Activated CD4-positive, CD25-positive, alpha-beta regulatory T cell (primary cell): ENCODE measurements around the gene RTP2.
A peak's percentile ranks its signal among the peaks of the same experiment; 100 is the strongest.

Source experiments
- DNase-seq, 4 experiments: peaks; one replicate each; lab custom pipeline; 2025; lab: John Stamatoyannopoulos, UW

Gene RTP2

GRCh38 chr3:187738331-187739093 is 36.2 kb upstream of the RTP2 start:
- DNase-seq = peak; percentile 37 to 56 (median 43)

DNA sequence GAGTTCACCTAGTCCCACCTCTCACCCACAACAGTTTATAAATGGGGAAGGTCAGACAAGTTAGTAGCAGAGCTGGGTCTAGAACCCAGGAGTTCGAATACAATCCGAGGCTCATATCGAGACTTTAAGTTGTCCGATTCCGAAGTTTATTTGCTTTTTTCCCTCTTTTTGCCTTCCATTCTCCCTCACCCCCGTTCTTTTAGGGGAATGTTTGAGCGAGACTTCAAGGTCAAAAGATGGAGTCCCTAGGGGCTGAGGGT is 35.6 kb upstream of the RTP2 start:
- DNase-seq = no peak

- DNase-seq = peak in 3 of 4 experiments; percentile 2 to 28 (median 19)
Observed at GRCh38 chr3:187737368-187738070, 35.2 kb upstream of the RTP2 start.

GRCh38 chr3:187737006-187737367 is 34.6 kb upstream of the RTP2 start:
- DNase-seq = no peak

GRCh38 chr3:187736418-187736871 is 34.1 kb upstream of the RTP2 start:
- no peak for DNase-seq

- DNase-seq = no peak
Observed at GRCh38 chr3:187735837-187736236, 33.5 kb upstream of the RTP2 start.

DNA sequence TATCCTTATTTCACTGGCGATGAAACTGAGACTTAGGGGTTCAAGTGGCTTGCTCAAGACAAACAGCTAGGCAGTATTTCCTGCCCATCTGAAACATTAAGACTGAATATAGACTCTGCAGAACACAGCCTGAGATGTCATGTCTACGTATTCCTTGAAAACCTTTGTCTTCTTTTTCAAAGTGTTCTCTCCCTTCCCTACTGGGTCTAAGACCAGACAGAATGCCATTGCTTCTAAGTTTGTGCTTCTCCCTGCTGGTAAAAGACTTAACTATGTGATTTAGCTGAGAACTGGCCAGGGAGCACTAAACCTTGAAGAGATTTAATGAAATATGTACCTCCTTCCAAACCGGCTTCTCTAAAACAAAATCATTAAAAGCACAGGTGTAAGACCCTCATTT is 33.0 kb upstream of the RTP2 start:
- DNase-seq = no peak

DNA sequence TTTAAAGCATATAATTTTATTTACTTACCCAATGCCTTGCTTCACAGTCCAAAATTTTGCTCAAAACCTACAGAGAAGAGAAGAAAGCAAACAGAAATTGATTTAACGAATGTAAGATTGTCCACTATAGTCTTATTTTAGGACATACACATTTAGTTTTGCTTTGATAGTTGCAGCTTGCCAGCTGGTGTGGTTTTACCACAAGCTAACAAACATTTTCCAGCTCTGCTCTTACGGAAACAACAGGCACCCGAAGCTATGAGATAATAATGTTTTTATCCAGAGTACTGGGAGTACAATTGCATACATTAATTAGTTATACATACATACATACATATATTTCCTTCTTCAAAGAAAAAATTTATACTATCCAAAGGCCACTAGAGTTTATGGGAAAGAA is 32.5 kb upstream of the RTP2 start:
- no peak for DNase-seq

GRCh38 chr3:187733371-187733770 is 31.0 kb upstream of the RTP2 start:
- DNase-seq = no peak

DNA sequence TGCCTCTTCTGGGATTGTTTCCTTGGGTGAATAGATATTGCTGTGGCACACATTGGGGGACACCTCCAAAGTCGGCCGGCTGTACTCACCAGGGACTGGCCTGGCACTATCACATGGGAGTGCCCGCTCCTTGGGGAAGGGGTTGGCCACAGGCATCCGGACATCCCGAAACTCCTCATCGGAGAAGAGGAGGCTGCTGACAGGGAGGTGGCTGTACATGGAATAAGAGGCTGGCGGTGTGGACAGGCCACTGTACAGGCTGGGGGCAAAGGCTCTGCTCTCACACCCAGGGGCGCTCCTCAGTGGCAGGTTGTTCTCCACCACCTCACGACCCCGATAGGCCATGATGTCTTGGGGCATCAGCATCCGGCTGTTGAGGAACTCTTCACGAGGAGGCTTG is 27.2 kb upstream of the RTP2 start:
- DNase-seq = no peak

DNA sequence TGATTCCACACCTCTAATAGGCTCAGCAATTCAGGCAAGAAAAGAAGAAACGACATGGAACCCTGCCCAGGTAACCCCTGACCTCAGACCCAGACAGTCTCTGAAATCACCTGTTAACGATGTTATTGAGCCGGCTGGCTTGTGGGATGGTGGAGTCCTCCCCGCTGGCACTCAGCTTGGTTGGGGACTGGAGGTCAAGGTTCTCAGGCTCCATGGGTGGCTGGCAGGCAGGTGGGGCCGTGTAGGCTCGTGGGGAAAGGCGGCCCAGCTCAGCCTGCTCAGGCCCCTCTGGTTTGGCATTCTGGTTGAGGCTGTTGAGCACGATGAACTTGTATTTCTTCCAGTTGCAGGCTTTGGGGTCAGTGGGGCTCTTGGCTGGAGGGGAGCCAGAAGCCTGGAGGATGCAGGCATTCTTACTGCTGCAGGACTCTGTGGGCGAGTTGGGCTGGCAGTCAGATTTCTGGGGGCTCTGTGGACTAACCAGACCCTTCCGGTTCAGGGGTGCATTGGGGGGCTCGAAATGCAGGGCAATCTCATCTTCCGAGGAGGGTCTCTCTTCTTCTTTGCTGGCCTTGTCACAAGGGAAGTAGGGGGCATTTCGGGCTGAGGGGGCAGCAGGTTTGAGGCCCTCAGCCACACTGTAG is 26.7 kb upstream of the RTP2 start:
- DNase-seq = no peak

GRCh38 chr3:187728248-187728647 is 25.9 kb upstream of the RTP2 start:
- DNase-seq = no peak

DNA sequence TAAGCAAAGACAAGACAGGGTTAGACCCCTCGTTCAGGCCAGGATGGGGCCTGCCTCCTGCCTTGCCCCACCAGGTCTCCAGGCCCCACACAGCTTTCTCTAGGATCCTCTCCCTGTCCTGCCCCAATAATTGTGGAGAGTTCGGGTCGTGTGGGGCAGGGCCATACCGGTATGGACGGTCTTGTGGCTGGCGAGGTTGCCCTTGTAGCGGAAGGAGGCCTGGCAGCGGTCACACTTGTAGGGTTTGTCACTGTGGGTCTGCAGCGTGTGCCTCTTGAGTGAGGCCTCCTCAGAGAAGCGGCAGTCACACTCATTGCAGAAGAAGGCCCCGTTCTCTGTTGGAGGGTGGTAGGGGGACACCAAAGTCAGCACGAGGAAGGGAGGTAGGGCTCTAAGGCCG is 24.2 kb upstream of the RTP2 start:
- DNase-seq = no peak

GRCh38 chr3:187725653-187726370 is 23.5 kb upstream of the RTP2 start:
- no peak for DNase-seq

GRCh38 chr3:187725224-187725623 is 22.9 kb upstream of the RTP2 start:
- no peak for DNase-seq

GRCh38 chr3:187722206-187722612 is 19.9 kb upstream of the RTP2 start:
- no peak for DNase-seq

DNA sequence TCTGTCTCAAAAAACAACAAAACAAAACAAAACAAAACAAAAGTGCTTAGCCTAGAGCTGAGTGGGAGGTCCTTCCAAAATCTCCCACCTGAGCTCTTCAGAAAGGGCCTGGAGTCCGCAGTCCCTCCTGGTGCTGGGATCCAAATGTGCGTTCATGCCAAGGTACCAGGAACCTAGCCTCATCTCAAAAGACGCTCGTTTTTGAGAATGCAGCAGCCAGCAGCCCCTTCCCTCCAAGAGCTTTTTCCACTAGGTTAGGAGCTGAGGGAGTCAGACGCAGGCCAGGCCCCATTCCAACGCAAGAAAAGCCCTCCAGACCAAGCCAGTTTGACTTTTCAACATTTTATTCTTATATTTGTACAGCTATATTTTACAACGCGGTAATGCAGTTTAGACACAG is 18.7 kb upstream of the RTP2 start:
- no peak for DNase-seq

DNA sequence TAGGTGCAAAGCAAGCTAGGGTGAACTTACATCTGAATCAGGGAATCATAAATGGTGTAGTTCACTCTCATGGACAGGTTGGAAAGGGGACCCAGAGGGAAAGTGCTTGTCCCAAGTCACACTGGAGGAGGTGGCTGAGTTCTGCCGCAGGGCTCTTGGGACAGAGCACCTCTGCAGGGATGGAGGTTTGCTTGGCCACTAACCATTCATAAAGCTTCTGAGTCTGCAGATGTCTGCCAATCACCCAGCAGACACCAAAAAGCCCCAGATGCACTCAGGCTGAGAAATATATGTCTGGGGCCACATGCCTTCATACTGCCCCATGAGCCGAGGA is 17.9 kb upstream of the RTP2 start:
- no peak for DNase-seq

- DNase-seq = no peak
Observed at GRCh38 chr3:187719628-187720336, 17.4 kb upstream of the RTP2 start.

GRCh38 chr3:187718802-187719201 is 16.4 kb upstream of the RTP2 start:
- no peak for DNase-seq

DNA sequence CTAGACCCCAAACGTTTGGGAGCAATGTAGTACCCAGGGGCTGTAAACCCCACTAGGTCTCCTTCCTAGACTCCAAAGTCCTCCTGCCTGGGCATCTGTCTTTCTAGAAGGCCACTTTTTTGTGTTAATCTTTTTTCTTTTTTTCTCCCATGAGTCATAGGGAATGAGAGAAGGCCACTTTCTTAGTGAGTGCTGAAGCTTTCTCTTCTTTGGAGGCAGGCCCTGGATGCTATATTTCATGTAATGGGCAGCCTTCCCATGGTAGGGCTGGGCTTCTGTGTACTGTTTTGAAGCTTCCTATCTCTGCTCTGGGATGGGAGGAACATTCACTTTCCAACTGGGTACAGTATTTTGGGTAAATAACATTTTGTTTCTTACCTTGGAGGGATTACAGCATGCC is 15.2 kb upstream of the RTP2 start:
- no peak for DNase-seq

DNA sequence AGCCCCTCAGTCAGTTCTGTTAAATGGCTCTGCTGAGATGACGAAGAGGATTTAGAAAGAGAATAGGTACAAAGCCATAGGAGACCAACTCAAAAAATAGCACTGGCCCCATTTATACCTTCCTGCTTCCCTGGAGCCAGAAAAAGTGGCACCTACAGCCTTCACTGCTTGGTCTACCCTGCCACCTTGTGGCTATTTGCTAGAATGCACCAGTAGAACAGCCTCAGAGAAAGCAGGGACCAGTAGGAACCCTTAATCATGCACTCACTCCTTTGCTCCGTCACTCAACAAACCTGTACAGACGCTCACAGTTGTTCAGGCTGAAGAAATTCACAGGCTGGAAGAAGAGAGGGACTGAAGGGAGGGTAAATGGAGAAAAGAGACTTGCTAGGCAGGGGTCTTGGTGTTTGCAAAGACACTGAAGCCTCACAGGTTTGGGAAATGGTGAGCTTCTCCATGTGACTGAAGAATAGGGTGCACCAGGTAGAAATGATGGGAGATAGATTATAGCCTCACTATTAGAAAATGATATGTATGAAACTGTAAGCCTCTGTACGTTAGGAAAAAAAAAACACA is 12.1 kb upstream of the RTP2 start:
- DNase-seq = peak; percentile 35 to 56 (median 50)
